GM12864 (cell line): ENCODE results near the gene ITGA5.

Experiments
- DNase-seq: peaks from one replicate; pipeline ENCODE4 v3.0.0-alpha.2; 2011; ENCODE audit warnings: low read depth
- H3K4me3 ChIP-seq: 2 replicates; pipeline ENCODE4 v1.5.1; 2011; ENCODE audit warnings: mild to moderate bottlenecking, low read depth, low read length, control low read depth
- CTCF ChIP-seq: IDR thresholded peaks from 2 replicates; pipeline ENCODE4 v1.5.1; 2011; ENCODE audit warnings: low read depth, mild to moderate bottlenecking, moderate library complexity, low read length, control low read depth, inconsistent platforms; ENCODE audit errors: missing control alignments

ITGA5 gene

GRCh38 chr12:54411391-54412241 lies 7.5 kb downstream of the ITGA5 start:
- no peak for TF ChIP-seq CTCF
- no peak for DNase-seq

GRCh38 chr12:54409267-54409666 lies 9.8 kb downstream of the ITGA5 start:
- H3K4me3 ChIP-seq = no peak overlapping the region
- TF ChIP-seq CTCF = no peak
- no peak for DNase-seq

More at GRCh38 chr12:54411391-54412241, 7.5 kb downstream of the ITGA5 start:
- H3K4me3 ChIP-seq = no peak overlapping the region

GRCh38 chr12:54407183-54407905 lies 11.7 kb downstream of the ITGA5 start:
- no peak overlapping the region for H3K4me3 ChIP-seq
- no peak for DNase-seq
- TF ChIP-seq CTCF = no peak

GRCh38 chr12:54405573-54405972 lies 13.5 kb downstream of the ITGA5 start:
- TF ChIP-seq CTCF = no peak
- no peak overlapping the region for H3K4me3 ChIP-seq

GRCh38 chr12:54405106-54405505 lies 14.0 kb downstream of the ITGA5 start:
- no peak for DNase-seq
- TF ChIP-seq CTCF = no peak
- H3K4me3 ChIP-seq = no peak overlapping the region

More at GRCh38 chr12:54405573-54405972, 13.5 kb downstream of the ITGA5 start:
- no peak for DNase-seq

- no peak overlapping the region for H3K4me3 ChIP-seq
- peak; percentile 97 for TF ChIP-seq CTCF
- DNase-seq = no peak
These were observed 14.7 kb downstream of the ITGA5 start for GRCh38 chr12:54404061-54405004.
